ENCODE results near the gene KRTAP20-1. TPM values are rescaled to one million over a fixed set of nuclear protein-coding genes. Genes with fewer than 3 reads are reported as not detected.

The KRTAP20-1 gene
- polyA plus RNA-seq, 1 of the 3 experiments (the other 2 are of a cell fraction), result not detected

- Histone ChIP-seq H3K79me2 (ENCODE audit: insufficient read depth) (no peaks in the 10 kb centered on the region), H2AFZ (ENCODE audit: low read depth) (no peak overlapping the region), H3K9me3 (no peaks in the 10 kb centered on the region), H3K36me3 (replicated peaks in 1 of 2; ENCODE audit: control insufficient read depth in 1 of 2, insufficient read depth in 2 of 2, low read length in 1 of 2) (no peaks in the 10 kb centered on the region), H3K9me2 (no peaks in the 10 kb centered on the region), H4K20me1 (ENCODE audit: insufficient read depth) (no peaks in the 10 kb centered on the region), H3K27me3 (ENCODE audit: insufficient read depth) (no peaks in the 10 kb centered on the region), H3K4me1 (ENCODE audit: control insufficient read depth in 1 of 2, insufficient read depth in 2 of 2, low read depth in 1 of 2, low read length in 1 of 2) (no peaks in the 10 kb centered on the region), H3K27ac (ENCODE audit: low read depth in 2 of 2, low read length in 1 of 2) (no peak overlapping the region), H3K4me2 (no peak overlapping the region; the same call in 1 of the 2 replicates), H3F3A (replicated peaks; ENCODE audit: insufficient read depth) (no peaks in the 10 kb centered on the region), H3K4me3 (ENCODE audit: low read depth in 2 of 2, low read length in 1 of 2) (no peak overlapping the region), H3K9ac (no peak overlapping the region)
- DNase-seq, result no peak
- CTCF ChIA-PET, result no interaction called here
- 0% methylated on average over 1 of the region's 3 CpGs for WGBS (ENCODE audit: low lambda C conversion rate)
- TF ChIP-seq GABPA (IDR thresholded peaks at IDR 0.05; ENCODE audit: low read depth) (no peak), REST (IDR thresholded peaks at IDR 0.05; ENCODE audit: low read depth, low read length) (no peak), FOSL2 (IDR thresholded peaks at IDR 0.05; ENCODE audit: borderline replicate concordance, low read depth) (no peak)
- POLR2A ChIA-PET, result no interaction called here
These were observed 7.1 kb downstream of the KRTAP20-1 start for GRCh38 chr21:30623362-30623761.

- H3K79me2 ChIP-seq (ENCODE audit: insufficient read depth), result no peaks in the 10 kb centered on the region
- no peak overlapping the region for H3K9ac ChIP-seq
- H3F3A ChIP-seq (replicated peaks; ENCODE audit: insufficient read depth), result no peaks in the 10 kb centered on the region
- no peaks in the 10 kb centered on the region for H3K9me3 ChIP-seq
- no peak for DNase-seq
- no peaks in the 10 kb centered on the region for H3K4me1 ChIP-seq (ENCODE audit: control insufficient read depth in 1 of 2, insufficient read depth in 2 of 2, low read depth in 1 of 2, low read length in 1 of 2)
- WGBS (ENCODE audit: low lambda C conversion rate), result 7% methylated on average over 4 of the region's 4 CpGs
- no peaks in the 10 kb centered on the region for H4K20me1 ChIP-seq (ENCODE audit: insufficient read depth)
- no peaks in the 10 kb centered on the region for H3K27me3 ChIP-seq (ENCODE audit: insufficient read depth)
- H3K4me3 ChIP-seq (ENCODE audit: low read depth in 2 of 2, low read length in 1 of 2), result no peak overlapping the region
- no peak overlapping the region for H2AFZ ChIP-seq (ENCODE audit: low read depth)
- no peak overlapping the region for H3K4me2 ChIP-seq
- CTCF ChIA-PET, result no interaction called here
- no peaks in the 10 kb centered on the region for H3K9me2 ChIP-seq
- TF ChIP-seq YY1 (IDR thresholded peaks at IDR 0.05; ENCODE audit: low read depth) (no peak), GABPA (IDR thresholded peaks at IDR 0.05; ENCODE audit: low read depth) (no peak), MEF2A (IDR thresholded peaks at IDR 0.05; ENCODE audit: borderline replicate concordance, low read depth) (no peak), IRF3 (IDR thresholded peaks at IDR 0.05; ENCODE audit: low read depth, low read length) (no peak), FOSL2 (IDR thresholded peaks at IDR 0.05; ENCODE audit: borderline replicate concordance, low read depth) (no peak), PBX3 (IDR thresholded peaks at IDR 0.05) (no peak), RXRA (IDR thresholded peaks at IDR 0.05; ENCODE audit: borderline replicate concordance, low read depth) (no peak), SIN3A (IDR thresholded peaks at IDR 0.05; ENCODE audit: borderline replicate concordance, low read depth, low read length) (no peak), ELF1 (IDR thresholded peaks at IDR 0.05) (no peak), TEAD4 (IDR thresholded peaks at IDR 0.05; ENCODE audit: borderline replicate concordance, insufficient read depth) (no peak), RCOR1 (IDR thresholded peaks at IDR 0.05; ENCODE audit: low read length) (no peak)
- TF ChIP-seq, protein P1, sequence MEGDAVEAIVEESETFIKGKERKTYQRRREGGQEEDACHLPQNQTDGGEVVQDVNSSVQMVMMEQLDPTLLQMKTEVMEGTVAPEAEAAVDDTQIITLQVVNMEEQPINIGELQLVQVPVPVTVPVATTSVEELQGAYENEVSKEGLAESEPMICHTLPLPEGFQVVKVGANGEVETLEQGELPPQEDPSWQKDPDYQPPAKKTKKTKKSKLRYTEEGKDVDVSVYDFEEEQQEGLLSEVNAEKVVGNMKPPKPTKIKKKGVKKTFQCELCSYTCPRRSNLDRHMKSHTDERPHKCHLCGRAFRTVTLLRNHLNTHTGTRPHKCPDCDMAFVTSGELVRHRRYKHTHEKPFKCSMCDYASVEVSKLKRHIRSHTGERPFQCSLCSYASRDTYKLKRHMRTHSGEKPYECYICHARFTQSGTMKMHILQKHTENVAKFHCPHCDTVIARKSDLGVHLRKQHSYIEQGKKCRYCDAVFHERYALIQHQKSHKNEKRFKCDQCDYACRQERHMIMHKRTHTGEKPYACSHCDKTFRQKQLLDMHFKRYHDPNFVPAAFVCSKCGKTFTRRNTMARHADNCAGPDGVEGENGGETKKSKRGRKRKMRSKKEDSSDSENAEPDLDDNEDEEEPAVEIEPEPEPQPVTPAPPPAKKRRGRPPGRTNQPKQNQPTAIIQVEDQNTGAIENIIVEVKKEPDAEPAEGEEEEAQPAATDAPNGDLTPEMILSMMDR (IDR thresholded peaks at IDR 0.05), result no peak
- H3K27ac ChIP-seq (ENCODE audit: low read depth in 2 of 2, low read length in 1 of 2), result no peak overlapping the region
- no peaks in the 10 kb centered on the region for H3K36me3 ChIP-seq (replicated peaks in 1 of 2; ENCODE audit: control insufficient read depth in 1 of 2, insufficient read depth in 2 of 2, low read length in 1 of 2)
- POLR2A ChIA-PET, result no interaction called here
These were observed 9.4 kb downstream of the KRTAP20-1 start for GRCh38 chr21:30625449-30626165.

Measured in SK-N-SH (cell line).